Measurements from ENCODE around the gene MAP1S. TPM values are rescaled to one million over a fixed set of nuclear protein-coding genes. Genes with fewer than 3 reads are reported as not detected.

Gene MAP1S
- total RNA-seq, 2 experiments from 2014 or later, result 53.8 to 54.7 TPM

- no peak for TF ChIP-seq CTCF (IDR thresholded peaks at IDR 0.05)
- H3K36me3 Mint-ChIP-seq (ENCODE audit: low read depth), result peaks cover 23% of the 10 kb centered on the region
- H3K4me3 Mint-ChIP-seq, result peak overlapping the region; percentile 82
- no peak for DNase-seq
- CTCF ChIA-PET, result interaction anchor here (0.8 to 1.8 kb wide), 4 partner anchors 54 to 138 kb away, joined by 3 to 5 read pairs (median 4); partner anchors contain the start of gene RPL18A
- H3K27me3 Mint-ChIP-seq, result no peaks in the 10 kb centered on the region
- POLR2A ChIA-PET, result interaction anchor here (0.8 to 1.9 kb wide), 4 partner anchors 14 to 40 kb away, joined by 3 to 6 read pairs (median 5); no protein-coding TSS in a partner anchor
- H3K9me3 Mint-ChIP-seq, result no peaks in the 10 kb centered on the region
- peak overlapping the region; percentile 73 for H3K27ac Mint-ChIP-seq
- intact Hi-C loops (cut with micrococcal nuclease), result no loop called here
- ATAC-seq, result no peak
- peaks cover 33% of the 10 kb centered on the region for H3K4me1 Mint-ChIP-seq (ENCODE audit: low read depth)
Measured at GRCh38 chr19:17721111-17721628, 1.9 kb downstream of the MAP1S start.

- peak; percentile 9 for DNase-seq
- Mint-ChIP-seq H3K9me3 (no peaks in the 10 kb centered on the region), H3K4me3 (peak overlapping the region; percentile 82), H3K4me1 (ENCODE audit: low read depth) (peaks cover 33% of the 10 kb centered on the region), H3K36me3 (ENCODE audit: low read depth) (peaks cover 23% of the 10 kb centered on the region), H3K27ac (peak overlapping the region; percentile 73), H3K27me3 (no peaks in the 10 kb centered on the region)
- no peak for ATAC-seq
- POLR2A ChIA-PET, result no interaction called here
- no peak for TF ChIP-seq CTCF (IDR thresholded peaks at IDR 0.05)
- CTCF ChIA-PET, result interaction anchor here (1.3 to 1.8 kb wide), 4 partner anchors 18 to 116 kb away, joined by 4 to 5 read pairs (median 4); no protein-coding TSS in a partner anchor
- intact Hi-C loops (cut with micrococcal nuclease), result no loop called here
Measured at GRCh38 chr19:17721821-17722220, 2.5 kb downstream of the MAP1S start.

GRCh38 chr19:17722655-17723240 is 3.5 kb downstream of the MAP1S start:
- H3K9me3 Mint-ChIP-seq, result no peaks in the 10 kb centered on the region
- TF ChIP-seq CTCF (IDR thresholded peaks at IDR 0.05), result no peak
- H3K4me3 Mint-ChIP-seq, result no peak overlapping the region
- H3K4me1 Mint-ChIP-seq (ENCODE audit: low read depth), result peaks cover 29% of the 10 kb centered on the region
- no peak overlapping the region for H3K27ac Mint-ChIP-seq
- POLR2A ChIA-PET, result no interaction called here
- DNase-seq, result no peak
- intact Hi-C loops (cut with micrococcal nuclease), result no loop called here
- peaks cover 23% of the 10 kb centered on the region for H3K36me3 Mint-ChIP-seq (ENCODE audit: low read depth)
- H3K27me3 Mint-ChIP-seq, result no peaks in the 10 kb centered on the region
- no peak for ATAC-seq
- CTCF ChIA-PET, result interaction anchor here (1.3 to 1.8 kb wide), 4 partner anchors 18 to 117 kb away, joined by 4 to 5 read pairs (median 4); no protein-coding TSS in a partner anchor

GRCh38 chr19:17724655-17725054 is 5.4 kb downstream of the MAP1S start:
- intact Hi-C loops (cut with micrococcal nuclease), result no loop called here

More at GRCh38 chr19:17724655-17725054, 5.4 kb downstream of the MAP1S start:
- TF ChIP-seq CTCF (IDR thresholded peaks at IDR 0.05), result no peak
- Mint-ChIP-seq H3K36me3 (ENCODE audit: low read depth) (peaks cover 31% of the 10 kb centered on the region), H3K9me3 (no peaks in the 10 kb centered on the region), H3K4me1 (ENCODE audit: low read depth) (peaks cover 22% of the 10 kb centered on the region), H3K27me3 (no peaks in the 10 kb centered on the region), H3K4me3 (no peak overlapping the region), H3K27ac (no peak overlapping the region)
- POLR2A ChIA-PET, result interaction anchor here (1.2 kb wide), 1 partner anchor 8 kb away, joined by 4 read pairs; no protein-coding TSS in a partner anchor
- CTCF ChIA-PET, result interaction anchor here (0.8 to 2.0 kb wide), 4 partner anchors 8 to 59 kb away, joined by 3 to 4 read pairs (median 4); no protein-coding TSS in a partner anchor
- DNase-seq, result no peak
- no peak for ATAC-seq
